Measurements from ENCODE around the gene IGF1R. TPM values are rescaled to one million over a fixed set of nuclear protein-coding genes. Genes with fewer than 3 reads are reported as not detected.

IGF1R gene
- total RNA-seq, 1 donor from 2014 or later, result 131 TPM

DNA sequence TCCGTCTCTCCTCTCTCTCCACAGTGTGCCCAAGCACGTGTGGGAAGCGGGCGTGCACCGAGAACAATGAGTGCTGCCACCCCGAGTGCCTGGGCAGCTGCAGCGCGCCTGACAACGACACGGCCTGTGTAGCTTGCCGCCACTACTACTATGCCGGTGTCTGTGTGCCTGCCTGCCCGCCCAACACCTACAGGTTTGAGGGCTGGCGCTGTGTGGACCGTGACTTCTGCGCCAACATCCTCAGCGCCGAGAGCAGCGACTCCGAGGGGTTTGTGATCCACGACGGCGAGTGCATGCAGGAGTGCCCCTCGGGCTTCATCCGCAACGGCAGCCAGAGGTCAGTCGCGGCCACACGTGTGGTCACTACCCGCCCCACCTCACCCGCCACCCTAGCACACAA lies 243.0 kb downstream of the IGF1R start:
- Mint-ChIP-seq H3K9me3 (ENCODE audit: unreplicated experiment) (no peaks in the 10 kb centered on the region), H3K4me3 (ENCODE audit: unreplicated experiment) (no peak overlapping the region), H3K27ac (ENCODE audit: unreplicated experiment) (no peak overlapping the region), H3K4me1 (ENCODE audit: unreplicated experiment) (peaks cover 41% of the 10 kb centered on the region), H3K27me3 (ENCODE audit: unreplicated experiment) (no peaks in the 10 kb centered on the region), H3K36me3 (ENCODE audit: low read depth, unreplicated experiment) (peaks cover 16% of the 10 kb centered on the region)
- DNase-seq (ENCODE audit: low spot score), result no peak
- TF ChIP-seq, protein P1, sequence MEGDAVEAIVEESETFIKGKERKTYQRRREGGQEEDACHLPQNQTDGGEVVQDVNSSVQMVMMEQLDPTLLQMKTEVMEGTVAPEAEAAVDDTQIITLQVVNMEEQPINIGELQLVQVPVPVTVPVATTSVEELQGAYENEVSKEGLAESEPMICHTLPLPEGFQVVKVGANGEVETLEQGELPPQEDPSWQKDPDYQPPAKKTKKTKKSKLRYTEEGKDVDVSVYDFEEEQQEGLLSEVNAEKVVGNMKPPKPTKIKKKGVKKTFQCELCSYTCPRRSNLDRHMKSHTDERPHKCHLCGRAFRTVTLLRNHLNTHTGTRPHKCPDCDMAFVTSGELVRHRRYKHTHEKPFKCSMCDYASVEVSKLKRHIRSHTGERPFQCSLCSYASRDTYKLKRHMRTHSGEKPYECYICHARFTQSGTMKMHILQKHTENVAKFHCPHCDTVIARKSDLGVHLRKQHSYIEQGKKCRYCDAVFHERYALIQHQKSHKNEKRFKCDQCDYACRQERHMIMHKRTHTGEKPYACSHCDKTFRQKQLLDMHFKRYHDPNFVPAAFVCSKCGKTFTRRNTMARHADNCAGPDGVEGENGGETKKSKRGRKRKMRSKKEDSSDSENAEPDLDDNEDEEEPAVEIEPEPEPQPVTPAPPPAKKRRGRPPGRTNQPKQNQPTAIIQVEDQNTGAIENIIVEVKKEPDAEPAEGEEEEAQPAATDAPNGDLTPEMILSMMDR (IDR thresholded peaks at IDR 0.05; ENCODE audit: unreplicated experiment), result no peak

DNA sequence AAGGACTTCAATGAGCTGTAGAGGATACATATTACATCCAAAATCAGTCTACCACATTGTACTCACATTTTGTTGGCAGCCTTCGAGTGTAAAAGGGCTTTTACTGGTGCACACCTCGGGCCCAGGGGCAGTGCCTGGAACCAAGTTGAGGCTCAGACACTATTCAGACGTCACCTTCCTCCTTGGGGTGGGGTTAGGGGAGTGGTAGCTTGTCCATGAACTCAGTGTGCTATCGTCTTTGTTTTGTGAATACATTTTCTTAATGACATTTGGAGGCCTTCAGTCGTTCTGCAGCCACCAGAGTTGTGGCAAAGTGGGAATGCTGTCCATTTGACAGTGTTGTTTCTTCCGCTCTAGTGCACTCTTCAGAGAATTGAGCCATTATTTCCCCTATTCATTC lies 245.1 kb downstream of the IGF1R start:
- no peaks in the 10 kb centered on the region for H3K9me3 Mint-ChIP-seq (ENCODE audit: unreplicated experiment)
- H3K4me3 Mint-ChIP-seq (ENCODE audit: unreplicated experiment), result no peak overlapping the region
- H3K27ac Mint-ChIP-seq (ENCODE audit: unreplicated experiment), result no peak overlapping the region
- TF ChIP-seq, protein P1 (IDR thresholded peaks at IDR 0.05; ENCODE audit: unreplicated experiment), result no peak
- peaks cover 33% of the 10 kb centered on the region for H3K4me1 Mint-ChIP-seq (ENCODE audit: unreplicated experiment)
- H3K27me3 Mint-ChIP-seq (ENCODE audit: unreplicated experiment), result no peaks in the 10 kb centered on the region
- no peak for DNase-seq (ENCODE audit: low spot score)
- H3K36me3 Mint-ChIP-seq (ENCODE audit: low read depth, unreplicated experiment), result peaks cover 26% of the 10 kb centered on the region

DNA sequence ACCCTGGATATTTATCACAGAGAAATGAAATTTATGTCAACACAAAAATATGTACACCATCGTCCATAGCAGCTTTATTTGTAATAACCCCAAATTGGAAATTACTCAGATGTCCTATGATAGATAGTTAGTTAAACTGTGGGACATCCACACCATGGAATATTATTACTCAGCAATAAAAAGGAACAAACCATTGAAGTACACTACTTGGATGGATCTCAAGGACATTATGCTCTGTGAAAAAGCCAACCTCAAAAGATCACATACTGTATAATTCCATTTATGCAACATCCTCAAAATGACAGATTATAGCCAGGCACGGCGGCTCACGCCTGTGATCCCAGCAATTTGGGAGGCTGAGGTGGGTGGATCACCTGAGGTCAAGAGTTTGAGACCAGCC lies 246.0 kb downstream of the IGF1R start:
- Mint-ChIP-seq H3K36me3 (ENCODE audit: low read depth, unreplicated experiment) (peaks cover 26% of the 10 kb centered on the region), H3K27me3 (ENCODE audit: unreplicated experiment) (no peaks in the 10 kb centered on the region), H3K9me3 (ENCODE audit: unreplicated experiment) (no peaks in the 10 kb centered on the region), H3K4me3 (ENCODE audit: unreplicated experiment) (no peak overlapping the region), H3K27ac (ENCODE audit: unreplicated experiment) (no peak overlapping the region), H3K4me1 (ENCODE audit: unreplicated experiment) (peaks cover 28% of the 10 kb centered on the region)
- no peak for DNase-seq (ENCODE audit: low spot score)
- TF ChIP-seq, protein P1 (IDR thresholded peaks at IDR 0.05; ENCODE audit: unreplicated experiment), result no peak

DNA sequence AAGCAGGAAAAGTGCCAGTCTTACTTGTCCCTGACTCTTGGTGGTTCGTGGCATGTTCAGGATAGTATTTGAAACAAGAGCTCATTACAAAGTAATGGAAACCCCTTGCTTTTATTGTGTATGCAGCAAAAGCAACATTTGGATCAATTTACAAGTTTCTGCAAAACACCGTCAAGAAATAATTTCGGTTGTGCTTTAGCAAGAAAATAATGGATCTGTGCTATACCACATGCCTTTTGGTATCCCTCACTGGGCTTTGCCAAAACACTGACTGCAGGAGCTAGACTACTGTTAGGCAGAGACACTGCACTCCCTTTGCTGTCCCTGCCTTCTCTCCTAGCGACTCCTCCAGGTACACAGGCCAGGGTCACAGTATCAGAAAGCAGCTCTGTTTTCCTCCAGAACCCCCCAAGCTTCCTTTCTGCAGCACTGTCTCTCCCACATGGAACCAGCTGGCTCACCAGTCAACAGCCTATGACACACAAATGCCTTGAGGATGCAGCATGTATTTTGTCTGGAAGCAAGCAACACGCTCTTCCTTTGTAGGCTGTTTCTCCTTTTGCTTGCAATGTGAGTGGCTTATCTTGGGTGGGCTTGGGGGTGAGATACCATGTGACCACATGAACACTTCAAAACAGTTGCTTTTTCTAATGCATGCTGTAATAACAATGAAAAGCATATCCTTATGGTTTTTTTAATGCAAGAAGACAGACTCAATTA lies 247.8 kb downstream of the IGF1R start:
- H3K27me3 Mint-ChIP-seq (ENCODE audit: unreplicated experiment), result no peaks in the 10 kb centered on the region
- TF ChIP-seq, protein P1 (IDR thresholded peaks at IDR 0.05; ENCODE audit: unreplicated experiment), result no peak
- no peaks in the 10 kb centered on the region for H3K9me3 Mint-ChIP-seq (ENCODE audit: unreplicated experiment)
- no peak overlapping the region for H3K4me3 Mint-ChIP-seq (ENCODE audit: unreplicated experiment)
- peaks cover 16% of the 10 kb centered on the region for H3K36me3 Mint-ChIP-seq (ENCODE audit: low read depth, unreplicated experiment)
- peak overlapping the region; percentile 14 for H3K27ac Mint-ChIP-seq (ENCODE audit: unreplicated experiment)
- no peak for DNase-seq (ENCODE audit: low spot score)
- peaks cover 18% of the 10 kb centered on the region for H3K4me1 Mint-ChIP-seq (ENCODE audit: unreplicated experiment)

All from endothelial cell (in vitro differentiated cells).